ENCODE measurements around the gene PRAF2.

Gene PRAF2

DNA sequence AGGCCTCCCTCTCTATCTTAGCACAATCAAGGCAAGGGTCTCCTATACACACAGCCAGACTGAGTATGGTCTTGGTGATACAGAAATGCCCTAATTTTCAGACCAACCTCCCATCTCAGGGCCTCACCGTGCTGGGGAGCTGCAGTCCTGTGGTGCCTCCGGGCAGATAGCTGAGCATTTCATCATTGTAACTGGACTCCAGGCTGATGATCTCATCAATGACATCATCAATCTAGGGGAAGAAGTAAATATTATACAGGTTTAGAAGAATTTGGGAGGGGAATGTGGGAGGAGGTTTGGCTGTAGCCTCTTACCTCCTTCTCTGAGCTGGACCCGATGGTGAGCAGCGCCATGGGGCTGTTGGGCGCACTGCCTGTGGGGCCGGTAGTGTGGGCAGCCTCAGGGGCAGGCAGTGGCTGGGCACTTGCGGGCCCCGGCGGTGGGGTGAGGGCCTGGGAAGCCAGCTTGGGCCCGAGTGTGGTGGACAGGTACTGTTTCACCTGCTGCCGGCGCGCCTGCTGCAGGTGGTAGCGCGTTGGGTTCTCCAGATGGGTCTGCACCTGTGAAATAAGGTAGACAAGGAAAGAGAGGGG, 35.8 kb downstream of the PRAF2 start:
- Histone ChIP-seq H3K9me2 (replicated peaks; ENCODE audit: insufficient read depth, low read length) (no peaks in the 10 kb centered on the region), H3K4me1 (ENCODE audit: low read length) (peaks cover 11% of the 10 kb centered on the region), H3K9ac (ENCODE audit: low read length) (no peak overlapping the region), H3F3A (ENCODE audit: insufficient read depth, low read length) (peaks cover 7% of the 10 kb centered on the region; the same call in 1 of the 2 replicates), H4K20me1 (ENCODE audit: insufficient read depth, low read length) (no peaks in the 10 kb centered on the region), H3K36me3 (replicated peaks; ENCODE audit: insufficient read depth, low read length) (no peaks in the 10 kb centered on the region), H3K27me3 (replicated peaks; ENCODE audit: insufficient read depth, low read length) (no peaks in the 10 kb centered on the region), H3K9me3 (replicated peaks; ENCODE audit: insufficient read depth, low read length) (no peaks in the 10 kb centered on the region), H3K27ac (ENCODE audit: low read length) (no peak overlapping the region), H2AFZ (ENCODE audit: low read length) (no peak overlapping the region), H3K4me3 (ENCODE audit: low read length) (no peak overlapping the region), H3K4me2 (ENCODE audit: low read depth, low read length) (no peak overlapping the region), H3K79me2 (ENCODE audit: low read length) (peaks cover 20% of the 10 kb centered on the region)
- DNase-seq = no peak
- TF ChIP-seq CTCF (IDR thresholded peaks at IDR 0.05; ENCODE audit: low read length) (no peak), EZH2 (optimal IDR thresholded peaks at IDR 0.05; ENCODE audit: low read depth, low read length) (no peak), EZH2phosphoT487 (IDR thresholded peaks at IDR 0.05; ENCODE audit: low read length) (no peak)

DNA sequence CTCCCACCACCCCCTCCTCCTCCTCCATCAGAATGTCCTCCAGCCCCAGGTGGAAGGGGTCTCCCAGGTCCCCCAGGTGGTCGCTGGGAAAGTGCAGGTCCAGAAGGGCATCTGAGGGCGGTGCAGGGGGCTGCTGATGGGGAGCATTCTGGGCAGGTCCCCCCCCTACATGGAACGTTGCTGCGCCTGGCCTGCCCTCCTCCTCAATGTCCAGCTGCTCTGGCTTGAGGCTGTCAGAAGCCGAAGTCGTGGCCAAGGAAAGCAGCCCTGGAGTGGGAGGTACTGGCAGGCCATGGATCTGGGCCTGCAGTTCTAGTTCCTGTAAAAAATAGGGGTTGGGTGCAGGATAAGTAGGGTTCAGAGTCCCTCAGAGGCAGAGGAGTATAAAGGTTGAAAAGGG, 43.5 kb downstream of the PRAF2 start:
- no peaks in the 10 kb centered on the region for H3K9me3 ChIP-seq (replicated peaks; ENCODE audit: insufficient read depth, low read length)
- H3K27me3 ChIP-seq (replicated peaks; ENCODE audit: insufficient read depth, low read length) = no peaks in the 10 kb centered on the region
- no peaks in the 10 kb centered on the region for H3K36me3 ChIP-seq (replicated peaks; ENCODE audit: insufficient read depth, low read length)
- H3F3A ChIP-seq (ENCODE audit: insufficient read depth, low read length) = no peaks in the 10 kb centered on the region
- H3K4me3 ChIP-seq (ENCODE audit: low read length) = no peak overlapping the region
- H3K9me2 ChIP-seq (replicated peaks; ENCODE audit: insufficient read depth, low read length) = no peaks in the 10 kb centered on the region
- no peak overlapping the region for H2AFZ ChIP-seq (ENCODE audit: low read length)
- H3K79me2 ChIP-seq (ENCODE audit: low read length) = no peaks in the 10 kb centered on the region
- no peak for TF ChIP-seq CTCF (IDR thresholded peaks at IDR 0.05; ENCODE audit: low read length)
- no peak for TF ChIP-seq EZH2phosphoT487 (IDR thresholded peaks at IDR 0.05; ENCODE audit: low read length)
- TF ChIP-seq EZH2 (optimal IDR thresholded peaks at IDR 0.05; ENCODE audit: low read depth, low read length) = no peak
- H4K20me1 ChIP-seq (ENCODE audit: insufficient read depth, low read length) = no peaks in the 10 kb centered on the region
- H3K4me1 ChIP-seq (ENCODE audit: low read length) = no peaks in the 10 kb centered on the region
- no peak overlapping the region for H3K9ac ChIP-seq (ENCODE audit: low read length)
- no peak for DNase-seq
- H3K27ac ChIP-seq (ENCODE audit: low read length) = no peak overlapping the region
- no peak overlapping the region for H3K4me2 ChIP-seq (ENCODE audit: low read depth, low read length)

GRCh38 chrX:49029876-49030275, 43.9 kb downstream of the PRAF2 start:
- no peak overlapping the region for H3K9ac ChIP-seq (ENCODE audit: low read length)
- H3F3A ChIP-seq (ENCODE audit: insufficient read depth, low read length) = no peaks in the 10 kb centered on the region
- no peak overlapping the region for H3K4me2 ChIP-seq (ENCODE audit: low read depth, low read length)
- H4K20me1 ChIP-seq (ENCODE audit: insufficient read depth, low read length) = no peaks in the 10 kb centered on the region
- H3K36me3 ChIP-seq (replicated peaks; ENCODE audit: insufficient read depth, low read length) = no peaks in the 10 kb centered on the region
- H3K79me2 ChIP-seq (ENCODE audit: low read length) = no peaks in the 10 kb centered on the region
- no peak overlapping the region for H3K4me3 ChIP-seq (ENCODE audit: low read length)
- no peaks in the 10 kb centered on the region for H3K4me1 ChIP-seq (ENCODE audit: low read length)
- H2AFZ ChIP-seq (ENCODE audit: low read length) = no peak overlapping the region
- no peaks in the 10 kb centered on the region for H3K27me3 ChIP-seq (replicated peaks; ENCODE audit: insufficient read depth, low read length)
- no peak overlapping the region for H3K27ac ChIP-seq (ENCODE audit: low read length)
- no peaks in the 10 kb centered on the region for H3K9me2 ChIP-seq (replicated peaks; ENCODE audit: insufficient read depth, low read length)
- TF ChIP-seq EZH2 (optimal IDR thresholded peaks at IDR 0.05; ENCODE audit: low read depth, low read length) (no peak), EZH2phosphoT487 (IDR thresholded peaks at IDR 0.05; ENCODE audit: low read length) (no peak), CTCF (IDR thresholded peaks at IDR 0.05; ENCODE audit: low read length) (no peak)
- no peaks in the 10 kb centered on the region for H3K9me3 ChIP-seq (replicated peaks; ENCODE audit: insufficient read depth, low read length)
- no peak for DNase-seq
